Right atrium auricular region (tissue), 2 donors: ENCODE results near the gene SMURF1. TPM values are rescaled to one million over a fixed set of nuclear protein-coding genes. Genes with fewer than 3 reads are reported as not detected.

Source experiments
- DNase-seq: peaks from one replicate; pipeline ENCODE4 v3.0.0-alpha.2; 2019; ENCODE audit warnings: low spot score
- H3K27ac ChIP-seq, 2 donors: fragments of 200-600 bp; sonication (generic); 1 replicate in 1 of 2; 2 replicates in 1 of 2; pipeline ENCODE4 v1.5.1; 2016 to 2019
- H3K27me3 ChIP-seq, 2 donors: fragments of 200-600 bp; sonication (generic); one replicate each; pipeline versions ENCODE4 v1.5.1 to v1.6.0; 2017 to 2019
- H3K36me3 ChIP-seq: fragments of 200-600 bp; sonication (generic); one replicate; pipeline ENCODE4 v1.5.1; 2016
- H3K4me1 ChIP-seq, 2 donors: fragments of 200-600 bp; sonication (generic); one replicate each; pipeline versions ENCODE4 v1.5.1 to v1.6.0; 2017 to 2019
- H3K4me3 ChIP-seq, 2 donors: fragments of 200-600 bp; sonication (generic); 1 replicate in 1 of 2; 2 replicates in 1 of 2; pipeline ENCODE4 v1.5.1; 2017 to 2019; ENCODE audit warnings: mild to moderate bottlenecking in 1 of 2, moderate library complexity in 1 of 2
- H3K9me3 ChIP-seq, 2 donors: fragments of 200-600 bp; sonication (generic); one replicate each; pipeline ENCODE4 v1.5.1; 2019
- total RNA-seq, 2 donors: library from RNA; depleted of rRNA; stranded (reverse); fragments of >200 nt; gene quantifications; one replicate each; pipeline ENCODE4 v1.1.0, GENCODE V29; 2016
- TF ChIP-seq, protein P1 (sequence below), 2 donors: fragments of 200-600 bp; sonication (generic); IDR thresholded peaks; one replicate each; pipeline ENCODE4 v1.5.1; 2019; ENCODE audit warnings: antibody characterized with exemption in 2 of 2

The SMURF1 gene
- total RNA-seq, 2 donors from 2014 or later, result 9.0 to 14.3 TPM

DNA sequence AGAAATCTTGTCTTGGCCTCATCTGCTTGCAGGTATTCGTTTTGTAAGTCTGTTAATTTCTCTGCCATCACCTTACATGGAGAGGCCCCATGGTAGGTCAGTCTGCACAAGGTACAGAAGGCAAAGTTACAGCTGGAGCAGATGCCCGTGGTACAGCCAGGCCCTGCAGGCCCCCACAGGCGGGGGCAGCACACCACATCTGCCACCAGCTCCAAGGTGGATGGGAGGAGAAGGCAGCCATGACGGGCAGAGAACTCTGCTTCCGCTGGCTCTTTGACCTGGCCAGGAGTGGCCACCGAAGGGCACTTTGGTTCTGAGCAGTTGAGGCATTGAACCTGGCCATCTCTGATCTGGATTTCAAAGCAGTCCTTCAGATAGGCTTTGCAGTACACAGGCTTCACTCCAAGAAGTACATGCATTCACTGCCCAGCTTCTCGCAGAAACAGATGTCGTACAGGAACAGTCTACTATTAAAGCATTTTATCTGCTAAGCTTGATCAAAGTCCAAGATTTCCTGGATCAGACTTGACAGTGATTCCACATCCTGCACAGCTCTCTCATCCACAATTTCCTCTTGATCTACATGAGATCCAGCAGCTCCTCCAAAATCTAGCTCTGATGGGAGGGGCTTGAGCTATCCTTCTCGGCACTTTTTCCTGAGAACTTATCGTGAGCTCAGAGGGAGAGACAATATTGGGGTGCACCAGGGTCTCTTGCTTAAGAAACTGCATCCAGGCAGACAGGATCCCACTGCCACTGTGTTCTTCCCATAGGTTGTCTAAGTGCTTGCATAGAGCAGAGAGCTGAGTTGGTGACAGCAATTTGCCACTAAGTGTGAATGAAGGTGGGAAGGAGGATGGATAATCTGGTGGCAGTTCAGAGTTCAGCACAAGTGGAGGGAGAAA lies 144.8 kb downstream of the SMURF1 start:
- Histone ChIP-seq H3K27me3 (no peaks in the 10 kb centered on the region), H3K27ac (no peak overlapping the region), H3K36me3 (peaks cover 60% of the 10 kb centered on the region), H3K4me3 (no peak overlapping the region), H3K4me1 (peaks cover 0 to 12% of the 10 kb centered on the region in 2 donors), H3K9me3 (no peaks in the 10 kb centered on the region)
- peak; percentile 36 for DNase-seq
- TF ChIP-seq, protein P1, sequence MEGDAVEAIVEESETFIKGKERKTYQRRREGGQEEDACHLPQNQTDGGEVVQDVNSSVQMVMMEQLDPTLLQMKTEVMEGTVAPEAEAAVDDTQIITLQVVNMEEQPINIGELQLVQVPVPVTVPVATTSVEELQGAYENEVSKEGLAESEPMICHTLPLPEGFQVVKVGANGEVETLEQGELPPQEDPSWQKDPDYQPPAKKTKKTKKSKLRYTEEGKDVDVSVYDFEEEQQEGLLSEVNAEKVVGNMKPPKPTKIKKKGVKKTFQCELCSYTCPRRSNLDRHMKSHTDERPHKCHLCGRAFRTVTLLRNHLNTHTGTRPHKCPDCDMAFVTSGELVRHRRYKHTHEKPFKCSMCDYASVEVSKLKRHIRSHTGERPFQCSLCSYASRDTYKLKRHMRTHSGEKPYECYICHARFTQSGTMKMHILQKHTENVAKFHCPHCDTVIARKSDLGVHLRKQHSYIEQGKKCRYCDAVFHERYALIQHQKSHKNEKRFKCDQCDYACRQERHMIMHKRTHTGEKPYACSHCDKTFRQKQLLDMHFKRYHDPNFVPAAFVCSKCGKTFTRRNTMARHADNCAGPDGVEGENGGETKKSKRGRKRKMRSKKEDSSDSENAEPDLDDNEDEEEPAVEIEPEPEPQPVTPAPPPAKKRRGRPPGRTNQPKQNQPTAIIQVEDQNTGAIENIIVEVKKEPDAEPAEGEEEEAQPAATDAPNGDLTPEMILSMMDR (IDR thresholded peaks at IDR 0.05), result no peak

DNA sequence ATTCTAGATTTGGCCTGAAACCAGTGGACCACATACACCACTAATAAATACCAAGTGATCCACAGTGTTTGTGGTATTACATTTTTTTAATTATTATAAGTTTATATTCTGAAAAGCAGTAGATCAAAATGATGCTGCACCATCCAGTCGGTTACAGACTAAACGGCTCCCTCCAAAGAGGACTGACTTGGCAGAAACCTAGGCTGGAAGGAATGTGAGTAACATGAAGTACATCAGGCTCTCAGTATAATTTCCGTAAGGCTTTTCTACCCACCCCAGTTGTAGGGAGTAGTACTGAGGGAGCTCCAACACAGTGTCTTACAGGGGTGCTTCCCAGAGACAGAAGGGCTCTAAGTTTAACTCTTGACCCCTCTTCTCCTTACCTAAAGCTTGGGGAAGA lies 146.1 kb downstream of the SMURF1 start:
- Histone ChIP-seq H3K4me1 (peaks cover 0 to 10% of the 10 kb centered on the region in 2 donors), H3K4me3 (no peak overlapping the region), H3K27me3 (no peaks in the 10 kb centered on the region), H3K9me3 (no peaks in the 10 kb centered on the region), H3K36me3 (peaks cover 70% of the 10 kb centered on the region), H3K27ac (no peak overlapping the region)
- TF ChIP-seq, protein P1 (IDR thresholded peaks at IDR 0.05), result no peak
- DNase-seq, result no peak

DNA sequence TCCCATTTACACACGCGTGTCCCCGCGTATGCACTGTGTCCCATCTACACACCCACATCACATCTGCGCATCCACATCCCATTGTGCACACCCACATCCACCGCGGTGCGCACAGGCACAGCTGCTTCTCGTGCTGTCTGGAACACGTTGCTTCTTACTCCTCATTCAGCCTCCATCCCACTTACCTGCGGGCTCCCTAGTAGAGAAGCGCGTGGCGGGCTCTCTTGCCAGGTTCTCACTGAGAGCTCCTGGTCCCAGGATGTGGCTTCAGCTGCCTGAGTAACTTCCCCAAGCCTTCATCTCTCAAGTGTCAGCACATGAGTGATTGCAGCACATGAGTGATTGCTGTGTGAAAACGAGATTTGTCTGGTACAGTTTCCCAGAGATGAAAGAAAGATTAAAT lies 147.8 kb downstream of the SMURF1 start:
- Histone ChIP-seq H3K36me3 (peaks cover 87% of the 10 kb centered on the region), H3K9me3 (no peaks in the 10 kb centered on the region), H3K4me1 (no peaks in the 10 kb centered on the region), H3K4me3 (no peak overlapping the region), H3K27me3 (no peaks in the 10 kb centered on the region), H3K27ac (no peak overlapping the region)
- no peak for DNase-seq
- TF ChIP-seq, protein P1 (IDR thresholded peaks at IDR 0.05), result no peak

- Histone ChIP-seq H3K4me1 (no peaks in the 10 kb centered on the region), H3K4me3 (no peak overlapping the region), H3K27me3 (no peaks in the 10 kb centered on the region), H3K9me3 (no peaks in the 10 kb centered on the region), H3K36me3 (peaks cover 87% of the 10 kb centered on the region), H3K27ac (no peak overlapping the region)
- DNase-seq, result no peak
- TF ChIP-seq, protein P1 (IDR thresholded peaks at IDR 0.05), result no peak
These were observed 148.3 kb downstream of the SMURF1 start for GRCh38 chr7:98995523-98996149.

DNA sequence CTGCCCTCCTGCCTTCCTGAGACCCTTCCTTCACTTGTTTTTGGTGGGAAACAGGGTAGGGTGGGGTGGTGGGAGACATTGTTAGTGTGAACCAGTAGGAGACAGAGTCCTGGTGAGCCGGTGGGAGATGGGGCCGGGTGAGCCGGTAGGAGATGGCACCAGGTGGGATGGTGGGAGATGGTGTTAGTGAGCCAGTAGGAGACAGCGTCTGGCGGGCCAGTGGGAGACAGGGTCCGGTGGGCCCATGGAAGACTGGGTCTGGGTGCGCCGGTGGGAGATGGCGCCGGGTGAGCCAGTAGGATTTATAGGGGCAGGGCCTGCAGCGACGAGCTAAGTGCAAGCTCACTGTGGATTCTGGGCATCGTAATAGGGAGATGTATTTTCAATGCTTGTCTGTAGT lies 148.8 kb downstream of the SMURF1 start:
- Histone ChIP-seq H3K27ac (no peak overlapping the region), H3K9me3 (no peaks in the 10 kb centered on the region), H3K27me3 (no peaks in the 10 kb centered on the region), H3K36me3 (peaks cover 87% of the 10 kb centered on the region), H3K4me3 (no peak overlapping the region), H3K4me1 (no peaks in the 10 kb centered on the region)
- DNase-seq, result no peak
- TF ChIP-seq, protein P1 (IDR thresholded peaks at IDR 0.05), result no peak
